Ecto neural progenitor cell (in vitro differentiated cells): Measurements from ENCODE around the gene RALB.
"Not testable (repeated sequence)": the region's sequence is repeated elsewhere in the genome, so short reads cannot be mapped to it uniquely, and the experiment has no call there.

ENCODE experiments used
- DNase-seq: peaks from one replicate; pipeline ENCODE4 v3.0.0-alpha.2; 2018; ENCODE audit warnings: low spot score

The RALB gene

GRCh38 chr2:120243211-120243610 is 9.4 kb upstream of the RALB start:
- DNase-seq = no peak

GRCh38 chr2:120243875-120244553 is 8.6 kb upstream of the RALB start:
- no peak for DNase-seq

GRCh38 chr2:120244656-120245519 is 7.8 kb upstream of the RALB start:
- DNase-seq = no peak

- DNase-seq = no peak
Measured at GRCh38 chr2:120245520-120246332, 6.9 kb upstream of the RALB start.

- DNase-seq = no peak
Measured at GRCh38 chr2:120246546-120247300, 5.9 kb upstream of the RALB start.

- DNase-seq = no peak
Measured at GRCh38 chr2:120247851-120248250, 4.8 kb upstream of the RALB start.

GRCh38 chr2:120250640-120251039 is 2.0 kb upstream of the RALB start:
- no peak for DNase-seq

GRCh38 chr2:120251078-120251477 is 1.6 kb upstream of the RALB start:
- DNase-seq = no peak

- no peak for DNase-seq
Measured at GRCh38 chr2:120251880-120252224, 800 bp upstream of the RALB start.

GRCh38 chr2:120253021-120253882 is 600 bp downstream of the RALB start:
- peak; percentile 85 for DNase-seq

- no peak for DNase-seq
Measured at GRCh38 chr2:120254178-120254577, 1.5 kb downstream of the RALB start.

- DNase-seq = no peak
Measured at GRCh38 chr2:120255071-120255470, 2.4 kb downstream of the RALB start.

- DNase-seq = no peak
Measured at GRCh38 chr2:120255986-120256650, 3.5 kb downstream of the RALB start.

GRCh38 chr2:120256651-120257000 is 4.0 kb downstream of the RALB start:
- no peak for DNase-seq

- DNase-seq = no peak
Measured at GRCh38 chr2:120257522-120257921, 4.9 kb downstream of the RALB start.

GRCh38 chr2:120258196-120258595 is 5.5 kb downstream of the RALB start:
- no peak for DNase-seq

GRCh38 chr2:120259939-120260338 is 7.3 kb downstream of the RALB start:
- not testable (repeated sequence) for DNase-seq

GRCh38 chr2:120260736-120261135 is 8.1 kb downstream of the RALB start:
- DNase-seq = no peak

GRCh38 chr2:120261387-120262006 is 8.8 kb downstream of the RALB start:
- no peak for DNase-seq

GRCh38 chr2:120262150-120262549 is 9.5 kb downstream of the RALB start:
- DNase-seq = no peak
